Esophagus muscularis mucosa (tissue), 4 donors: ENCODE results near the gene PDRG1. TPM values are rescaled to one million over a fixed set of nuclear protein-coding genes. Genes with fewer than 3 reads are reported as not detected.

Source experiments
- DNase-seq: peaks from one replicate; pipeline ENCODE4 v3.0.0-alpha.2; 2017; ENCODE audit errors: extremely low spot score
- H3K27ac ChIP-seq, 4 donors: fragments of 200-600 bp; sonication (generic); replicated peaks in 1 of 4; 1 replicate in 3 of 4; 2 replicates in 1 of 4; pipeline ENCODE4 v1.5.1; 2016 to 2019; ENCODE audit warnings: mild to moderate bottlenecking in 1 of 4
- H3K27me3 ChIP-seq, 4 donors: fragments of 200-600 bp; sonication (generic); one replicate each; pipeline versions ENCODE4 v1.5.1 to v1.6.0; 2016 to 2019
- H3K36me3 ChIP-seq, 4 donors: fragments of 200-600 bp; sonication (generic); one replicate each; pipeline ENCODE4 v1.5.1; 2016 to 2019
- H3K4me1 ChIP-seq, 4 donors: fragments of 200-600 bp; sonication (generic); one replicate each; pipeline ENCODE4 v1.5.1; 2016 to 2019
- H3K4me3 ChIP-seq, 4 donors: fragments of 200-600 bp; sonication (generic); 1 replicate in 2 of 4; 2 replicates in 2 of 4; pipeline ENCODE4 v1.5.1; 2016 to 2019; ENCODE audit warnings: mild to moderate bottlenecking in 4 of 4, moderate library complexity in 1 of 4
- H3K9me3 ChIP-seq, 4 donors: fragments of 200-600 bp; sonication (generic); 1 replicate in 3 of 4; 2 replicates in 1 of 4; pipeline ENCODE4 v1.5.1; 2016 to 2019
- EP300 ChIP-seq: sonication (generic); formaldehyde crosslinking; IDR thresholded peaks from one replicate; pipeline ENCODE4 v1.6.1; 2017; ENCODE audit warnings: antibody characterized with exemption
- POLR2A ChIP-seq: fragments of 450-650 bp; IDR thresholded peaks from one replicate; pipeline ENCODE4 v1.6.1; 2017; ENCODE audit warnings: antibody characterized with exemption, moderate library complexity, mild to moderate bottlenecking, low read depth
- POLR2AphosphoS5 ChIP-seq, 2 donors: sonication (generic); formaldehyde crosslinking; IDR thresholded peaks; one replicate each; pipeline ENCODE4 v1.6.1; 2017; ENCODE audit warnings: antibody characterized with exemption in 2 of 2
- WGBS: methylation state at CpG from one replicate; pipeline ENCODE4 v1.1.5; 2018; 5-methylcytosine and 5-hydroxymethylcytosine counted together
- intact Hi-C: fragments of 100-400 bp; cut with DNase I; formaldehyde crosslinking; loops from one replicate; pipeline ENCODE4 v1.15.1; 2023
- total RNA-seq, 4 donors: library from RNA; depleted of rRNA; stranded (reverse); fragments of >200 nt; gene quantifications; one replicate each; pipeline versions ENCODE4 v1.1.0 to v1.2.1, GENCODE V29; 2016
- TF ChIP-seq, protein P1 (sequence below), 3 experiments: fragments of 200-600 bp in 2 of 3; fragments of 450-650 bp in 1 of 3; sonication (generic) in 2 of 3; IDR thresholded peaks; one replicate each; pipeline ENCODE4 v1.5.1; 2017 to 2019; ENCODE audit warnings: antibody characterized with exemption in 3 of 3, mild to moderate bottlenecking in 2 of 3, moderate library complexity in 1 of 3

Gene PDRG1
- total RNA-seq, 4 donors from 2014 or later: 7.9 to 15.9 (median 10.8) TPM

DNA sequence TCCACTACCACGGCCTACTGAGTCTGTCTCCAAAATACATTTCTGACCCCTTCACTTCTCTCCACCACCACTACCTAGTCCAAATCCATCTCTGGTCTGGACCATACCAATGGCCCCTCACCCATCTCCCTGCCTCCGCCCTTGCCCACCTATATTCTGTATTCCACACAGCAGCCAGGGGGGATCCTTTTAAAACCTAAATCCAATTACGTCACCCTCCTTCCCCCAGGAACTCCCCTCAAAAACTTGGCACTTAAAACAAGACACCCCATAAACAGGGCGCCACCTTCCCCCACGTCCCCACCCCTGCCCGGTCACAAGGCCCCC lies 680 bp downstream of the PDRG1 start:
- H3K4me3 ChIP-seq: peak overlapping the region; percentile 92 to 99 (median 94)
- intact Hi-C loops: loop anchor here (5.0 kb wide), 1 partner anchor 54 kb away; no protein-coding TSS in a partner anchor
- H3K4me1 ChIP-seq: peaks cover 13 to 24% (median 22%) of the 10 kb centered on the region in 4 donors
- 4% methylated on average over 6 of the region's 6 CpGs for WGBS
- H3K27ac ChIP-seq: peak overlapping the region; percentile 82 to 84 (median 82)
- peaks cover 0 to 5% (median 0%) of the 10 kb centered on the region in 4 donors for H3K27me3 ChIP-seq
- no peak for DNase-seq
- peaks cover 29 to 40% (median 36%) of the 10 kb centered on the region in 4 donors for H3K36me3 ChIP-seq
- no peaks in the 10 kb centered on the region for H3K9me3 ChIP-seq
- no peak for TF ChIP-seq POLR2AphosphoS5 (IDR thresholded peaks at IDR 0.05)
- TF ChIP-seq EP300: no peak
- TF ChIP-seq POLR2A: no peak
- TF ChIP-seq, protein P1, sequence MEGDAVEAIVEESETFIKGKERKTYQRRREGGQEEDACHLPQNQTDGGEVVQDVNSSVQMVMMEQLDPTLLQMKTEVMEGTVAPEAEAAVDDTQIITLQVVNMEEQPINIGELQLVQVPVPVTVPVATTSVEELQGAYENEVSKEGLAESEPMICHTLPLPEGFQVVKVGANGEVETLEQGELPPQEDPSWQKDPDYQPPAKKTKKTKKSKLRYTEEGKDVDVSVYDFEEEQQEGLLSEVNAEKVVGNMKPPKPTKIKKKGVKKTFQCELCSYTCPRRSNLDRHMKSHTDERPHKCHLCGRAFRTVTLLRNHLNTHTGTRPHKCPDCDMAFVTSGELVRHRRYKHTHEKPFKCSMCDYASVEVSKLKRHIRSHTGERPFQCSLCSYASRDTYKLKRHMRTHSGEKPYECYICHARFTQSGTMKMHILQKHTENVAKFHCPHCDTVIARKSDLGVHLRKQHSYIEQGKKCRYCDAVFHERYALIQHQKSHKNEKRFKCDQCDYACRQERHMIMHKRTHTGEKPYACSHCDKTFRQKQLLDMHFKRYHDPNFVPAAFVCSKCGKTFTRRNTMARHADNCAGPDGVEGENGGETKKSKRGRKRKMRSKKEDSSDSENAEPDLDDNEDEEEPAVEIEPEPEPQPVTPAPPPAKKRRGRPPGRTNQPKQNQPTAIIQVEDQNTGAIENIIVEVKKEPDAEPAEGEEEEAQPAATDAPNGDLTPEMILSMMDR (IDR thresholded peaks at IDR 0.05): no peak

- Histone ChIP-seq H3K27me3 (no peaks in the 10 kb centered on the region), H3K36me3 (peaks cover 40 to 51% (median 47%) of the 10 kb centered on the region in 4 donors)
These were observed 1.8 kb downstream of the PDRG1 start for GRCh38 chr20:31949877-31950646.

GRCh38 chr20:31948008-31948407 lies 3.8 kb downstream of the PDRG1 start:
- peaks cover 20 to 38% (median 33%) of the 10 kb centered on the region in 4 donors for H3K4me1 ChIP-seq
- no peak for DNase-seq
- no peak overlapping the region for H3K4me3 ChIP-seq
- intact Hi-C loops: loop anchor here (10.0 kb wide), 1 partner anchor 77 kb away; no protein-coding TSS in a partner anchor
- peaks cover 47 to 67% (median 58%) of the 10 kb centered on the region in 4 donors for H3K36me3 ChIP-seq
- H3K9me3 ChIP-seq: no peaks in the 10 kb centered on the region
- WGBS: 95% methylated on average over 2 of the region's 2 CpGs
- no peak for TF ChIP-seq POLR2AphosphoS5 (IDR thresholded peaks at IDR 0.05)
- TF ChIP-seq EP300: no peak
- TF ChIP-seq, protein P1 (IDR thresholded peaks at IDR 0.05): no peak
- no peak for TF ChIP-seq POLR2A
- H3K27me3 ChIP-seq: no peaks in the 10 kb centered on the region
- H3K27ac ChIP-seq: no peak overlapping the region

More at GRCh38 chr20:31949877-31950646, 1.8 kb downstream of the PDRG1 start:
- DNase-seq: no peak
- intact Hi-C loops: loop anchor here (5.0 to 10.0 kb wide), 2 partner anchors 53 to 75 kb away; no protein-coding TSS in a partner anchor
- Histone ChIP-seq H3K4me3 (peak overlapping the region in 1 of 4 donors; percentile 99), H3K27ac (no peak overlapping the region), H3K9me3 (no peaks in the 10 kb centered on the region), H3K4me1 (peaks cover 13 to 24% (median 22%) of the 10 kb centered on the region in 4 donors)
- TF ChIP-seq EP300 (no peak), POLR2A (no peak), POLR2AphosphoS5 (IDR thresholded peaks at IDR 0.05) (no peak)
- TF ChIP-seq, protein P1 (IDR thresholded peaks at IDR 0.05): no peak
- WGBS: 79% methylated on average over 8 of the region's 9 CpGs

GRCh38 chr20:31945785-31946184 lies 6.1 kb downstream of the PDRG1 start:
- Histone ChIP-seq H3K27me3 (no peaks in the 10 kb centered on the region), H3K4me1 (peaks cover 18 to 40% (median 32%) of the 10 kb centered on the region in 4 donors), H3K27ac (no peak overlapping the region), H3K9me3 (no peaks in the 10 kb centered on the region), H3K36me3 (peaks cover 47 to 75% (median 62%) of the 10 kb centered on the region in 4 donors), H3K4me3 (no peak overlapping the region)
- WGBS: 33% methylated on average over 3 of the region's 6 CpGs
- intact Hi-C loops: loop anchor here (10.0 kb wide), 1 partner anchor 79 kb away; no protein-coding TSS in a partner anchor
- TF ChIP-seq, protein P1 (IDR thresholded peaks at IDR 0.05): no peak
- TF ChIP-seq POLR2A (no peak), EP300 (no peak), POLR2AphosphoS5 (IDR thresholded peaks at IDR 0.05) (no peak)
- DNase-seq: no peak
